DND-41 (cell line): ENCODE data around the gene HACD2.

ENCODE experiments used
- EZH2 ChIP-seq: IDR thresholded peaks from 3 replicates; pipeline ENCODE4 v1.6.1; 2012; ENCODE audit warnings: borderline replicate concordance, low read depth, mild to moderate bottlenecking, moderate library complexity, low read length, inconsistent platforms; ENCODE audit not compliant: severe bottlenecking
- TF ChIP-seq, protein P1 (sequence below): IDR thresholded peaks from 2 replicates; pipeline ENCODE4 v1.5.1; 2012; ENCODE audit warnings: borderline replicate concordance, low read length, moderate library complexity, mild to moderate bottlenecking; ENCODE audit not compliant: poor library complexity, severe bottlenecking; ENCODE audit errors: extremely low read depth

DNA sequence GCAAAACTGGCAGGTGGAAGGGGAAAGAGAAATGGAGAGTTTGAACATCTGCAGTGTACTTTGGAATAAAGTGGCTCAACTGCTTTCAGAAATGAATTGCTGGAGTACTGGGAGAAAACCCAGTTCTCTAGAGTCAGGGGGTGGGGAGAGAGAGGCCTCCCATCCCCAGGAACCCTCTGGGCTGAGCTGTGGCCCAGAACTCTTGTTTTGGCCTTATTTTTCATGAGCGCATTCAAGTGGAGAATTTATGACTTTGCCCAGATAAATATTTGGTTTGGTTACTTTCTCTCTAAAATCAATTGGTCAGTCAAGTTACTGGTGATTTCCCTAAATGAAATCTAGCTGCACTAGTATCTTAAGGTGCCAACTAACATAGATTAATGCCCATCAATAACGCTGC, 28.7 kb upstream of the HACD2 start:
- TF ChIP-seq, protein P1, sequence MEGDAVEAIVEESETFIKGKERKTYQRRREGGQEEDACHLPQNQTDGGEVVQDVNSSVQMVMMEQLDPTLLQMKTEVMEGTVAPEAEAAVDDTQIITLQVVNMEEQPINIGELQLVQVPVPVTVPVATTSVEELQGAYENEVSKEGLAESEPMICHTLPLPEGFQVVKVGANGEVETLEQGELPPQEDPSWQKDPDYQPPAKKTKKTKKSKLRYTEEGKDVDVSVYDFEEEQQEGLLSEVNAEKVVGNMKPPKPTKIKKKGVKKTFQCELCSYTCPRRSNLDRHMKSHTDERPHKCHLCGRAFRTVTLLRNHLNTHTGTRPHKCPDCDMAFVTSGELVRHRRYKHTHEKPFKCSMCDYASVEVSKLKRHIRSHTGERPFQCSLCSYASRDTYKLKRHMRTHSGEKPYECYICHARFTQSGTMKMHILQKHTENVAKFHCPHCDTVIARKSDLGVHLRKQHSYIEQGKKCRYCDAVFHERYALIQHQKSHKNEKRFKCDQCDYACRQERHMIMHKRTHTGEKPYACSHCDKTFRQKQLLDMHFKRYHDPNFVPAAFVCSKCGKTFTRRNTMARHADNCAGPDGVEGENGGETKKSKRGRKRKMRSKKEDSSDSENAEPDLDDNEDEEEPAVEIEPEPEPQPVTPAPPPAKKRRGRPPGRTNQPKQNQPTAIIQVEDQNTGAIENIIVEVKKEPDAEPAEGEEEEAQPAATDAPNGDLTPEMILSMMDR = no peak
- no peak for TF ChIP-seq EZH2
